Keratinocyte (primary cell): ENCODE measurements around the gene MACROH2A2.

Source experiments
- CTCF ChIP-seq, 3 experiments: IDR thresholded peaks in 1 of 3; conservative IDR thresholded peaks in 1 of 3; optimal IDR thresholded peaks in 1 of 3; 2 replicates in 2 of 3; 3 replicates in 1 of 3; pipeline versions ENCODE3 to v1.5.1; 2011; ENCODE audit warnings: low read length in 3 of 3, mild to moderate bottlenecking in 3 of 3, moderate library complexity in 2 of 3, control low read depth in 1 of 3, inconsistent platforms in 1 of 3; ENCODE audit not compliant: insufficient read depth in 2 of 3; ENCODE audit errors: extremely low read depth in 1 of 3
- EZH2 ChIP-seq: IDR thresholded peaks from one replicate; pipeline ENCODE4 v1.6.1; 2012; ENCODE audit warnings: inconsistent platforms, mild to moderate bottlenecking, low read length, moderate library complexity

- TF ChIP-seq EZH2 (no peak), CTCF (optimal IDR thresholded peaks at IDR 0.05 in 1 of 3, IDR thresholded peaks at IDR 0.05 in 1 of 3, conservative IDR thresholded peaks at IDR 0.05 in 1 of 3; ENCODE audit: extremely low read depth in 1 of 3, insufficient read depth in 2 of 3, low read length in 3 of 3) (no peak)
Observed at GRCh38 chr10:70144372-70145110, 91.9 kb downstream of the MACROH2A2 start.
